ENCODE data around the gene KANSL3.

The KANSL3 gene

GRCh38 chr2:96608469-96609455 lies 29.4 kb downstream of the KANSL3 start:
- Mint-ChIP-seq H3K9me3 (no peaks in the 10 kb centered on the region), H3K36me3 (peaks cover 68 to 77% of the 10 kb centered on the region in 2 donors), H3K27ac (peak overlapping the region; percentile 27), H3K4me1 (peaks cover 3 to 11% of the 10 kb centered on the region in 2 donors), H3K4me3 (no peak overlapping the region), H3K27me3 (no peaks in the 10 kb centered on the region)
- ATAC-seq (replicated peaks) (no peak), DNase-seq (no peak)

- peaks cover 59 to 73% of the 10 kb centered on the region in 2 donors for H3K36me3 Mint-ChIP-seq
- peaks cover 6 to 19% of the 10 kb centered on the region in 2 donors for H3K4me1 Mint-ChIP-seq
- H3K9me3 Mint-ChIP-seq = no peaks in the 10 kb centered on the region
- no peak overlapping the region for H3K27ac Mint-ChIP-seq
- ATAC-seq (replicated peaks) (peak; percentile 29 to 31), DNase-seq (no peak)
- H3K27me3 Mint-ChIP-seq = no peaks in the 10 kb centered on the region
- no peak overlapping the region for H3K4me3 Mint-ChIP-seq
Measured at GRCh38 chr2:96604104-96604503, 34.0 kb downstream of the KANSL3 start.

- H3K9me3 Mint-ChIP-seq = no peaks in the 10 kb centered on the region
- no peak overlapping the region for H3K27ac Mint-ChIP-seq
- peaks cover 4 to 10% of the 10 kb centered on the region in 2 donors for H3K4me1 Mint-ChIP-seq
- H3K27me3 Mint-ChIP-seq = no peaks in the 10 kb centered on the region
- no peak for ATAC-seq (replicated peaks)
- no peak for DNase-seq
- peaks cover 52 to 71% of the 10 kb centered on the region in 2 donors for H3K36me3 Mint-ChIP-seq
- H3K4me3 Mint-ChIP-seq = no peak overlapping the region
Measured at GRCh38 chr2:96602330-96602823, 35.7 kb downstream of the KANSL3 start.

- Mint-ChIP-seq H3K27ac (peak overlapping the region; percentile 72), H3K27me3 (no peaks in the 10 kb centered on the region), H3K4me1 (peaks cover 4 to 10% of the 10 kb centered on the region in 2 donors), H3K36me3 (peaks cover 51 to 65% of the 10 kb centered on the region in 2 donors), H3K4me3 (no peak overlapping the region), H3K9me3 (no peaks in the 10 kb centered on the region)
- ATAC-seq (replicated peaks) = peak; percentile 50 to 54
- no peak for DNase-seq
Measured at GRCh38 chr2:96601382-96602292, 36.5 kb downstream of the KANSL3 start.

GRCh38 chr2:96599941-96600340 lies 38.2 kb downstream of the KANSL3 start:
- Mint-ChIP-seq H3K9me3 (no peaks in the 10 kb centered on the region), H3K4me1 (peaks cover 4 to 10% of the 10 kb centered on the region in 2 donors), H3K4me3 (no peak overlapping the region), H3K27ac (no peak overlapping the region), H3K27me3 (no peaks in the 10 kb centered on the region), H3K36me3 (peaks cover 37 to 57% of the 10 kb centered on the region in 2 donors)
- DNase-seq = no peak
- ATAC-seq (replicated peaks) = no peak

- peaks cover 1 to 3% of the 10 kb centered on the region in 2 donors for H3K4me1 Mint-ChIP-seq
- H3K27me3 Mint-ChIP-seq = no peaks in the 10 kb centered on the region
- no peak overlapping the region for H3K4me3 Mint-ChIP-seq
- ATAC-seq (replicated peaks) (no peak), DNase-seq (no peak)
- H3K27ac Mint-ChIP-seq = no peak overlapping the region
- no peaks in the 10 kb centered on the region for H3K9me3 Mint-ChIP-seq
- H3K36me3 Mint-ChIP-seq = peaks cover 43 to 63% of the 10 kb centered on the region in 2 donors
Measured at GRCh38 chr2:96596596-96596995, 41.5 kb downstream of the KANSL3 start.

GRCh38 chr2:96594691-96595152 lies 43.4 kb downstream of the KANSL3 start:
- no peaks in the 10 kb centered on the region for H3K27me3 Mint-ChIP-seq
- H3K9me3 Mint-ChIP-seq = no peaks in the 10 kb centered on the region
- H3K36me3 Mint-ChIP-seq = peaks cover 39 to 54% of the 10 kb centered on the region in 2 donors
- H3K27ac Mint-ChIP-seq = no peak overlapping the region
- peaks cover under 1 to 1% of the 10 kb centered on the region in 2 donors for H3K4me1 Mint-ChIP-seq
- ATAC-seq (replicated peaks) (no peak), DNase-seq (no peak)
- H3K4me3 Mint-ChIP-seq = no peak overlapping the region

- H3K36me3 Mint-ChIP-seq = peaks cover 43 to 59% of the 10 kb centered on the region in 2 donors
- no peak overlapping the region for H3K27ac Mint-ChIP-seq
- DNase-seq (no peak), ATAC-seq (replicated peaks) (no peak)
- H3K27me3 Mint-ChIP-seq = no peaks in the 10 kb centered on the region
- H3K4me1 Mint-ChIP-seq = peaks cover 3 to 5% of the 10 kb centered on the region in 2 donors
- no peaks in the 10 kb centered on the region for H3K9me3 Mint-ChIP-seq
- no peak overlapping the region for H3K4me3 Mint-ChIP-seq
Measured at GRCh38 chr2:96594282-96594681, 43.8 kb downstream of the KANSL3 start.

- Mint-ChIP-seq H3K36me3 (peaks cover 43 to 68% of the 10 kb centered on the region in 2 donors), H3K9me3 (no peaks in the 10 kb centered on the region), H3K4me3 (no peak overlapping the region), H3K4me1 (peaks cover 5 to 23% of the 10 kb centered on the region in 2 donors), H3K27ac (no peak overlapping the region), H3K27me3 (no peaks in the 10 kb centered on the region)
- DNase-seq (no peak), ATAC-seq (replicated peaks) (no peak)
Measured at GRCh38 chr2:96591494-96591893, 46.6 kb downstream of the KANSL3 start.

- H3K27ac Mint-ChIP-seq = no peak overlapping the region
- H3K4me3 Mint-ChIP-seq = no peak overlapping the region
- H3K4me1 Mint-ChIP-seq = peaks cover 5 to 23% of the 10 kb centered on the region in 2 donors
- no peaks in the 10 kb centered on the region for H3K9me3 Mint-ChIP-seq
- no peak for DNase-seq
- peaks cover 43 to 70% of the 10 kb centered on the region in 2 donors for H3K36me3 Mint-ChIP-seq
- ATAC-seq (replicated peaks) = no peak
- H3K27me3 Mint-ChIP-seq = no peaks in the 10 kb centered on the region
Measured at GRCh38 chr2:96591054-96591453, 47.1 kb downstream of the KANSL3 start.

GRCh38 chr2:96587843-96588242 lies 50.3 kb downstream of the KANSL3 start:
- no peaks in the 10 kb centered on the region for H3K9me3 Mint-ChIP-seq
- peak overlapping the region; percentile 57 for H3K27ac Mint-ChIP-seq
- DNase-seq (no peak), ATAC-seq (replicated peaks) (no peak)
- H3K27me3 Mint-ChIP-seq = no peaks in the 10 kb centered on the region
- peaks cover 41 to 64% of the 10 kb centered on the region in 2 donors for H3K36me3 Mint-ChIP-seq
- H3K4me1 Mint-ChIP-seq = peaks cover 5 to 23% of the 10 kb centered on the region in 2 donors
- no peak overlapping the region for H3K4me3 Mint-ChIP-seq

- no peak for DNase-seq
- no peak for ATAC-seq (replicated peaks)
- Mint-ChIP-seq H3K9me3 (no peaks in the 10 kb centered on the region), H3K27me3 (no peaks in the 10 kb centered on the region), H3K4me1 (peaks cover 3 to 17% of the 10 kb centered on the region in 2 donors), H3K4me3 (no peak overlapping the region), H3K36me3 (peaks cover 24 to 39% of the 10 kb centered on the region in 2 donors), H3K27ac (no peak overlapping the region)
Measured at GRCh38 chr2:96584017-96584416, 54.1 kb downstream of the KANSL3 start.

GRCh38 chr2:96580771-96581170 lies 57.3 kb downstream of the KANSL3 start:
- DNase-seq = no peak
- no peak overlapping the region for H3K4me3 Mint-ChIP-seq

GRCh38 chr2:96579422-96579821 lies 58.7 kb downstream of the KANSL3 start:
- DNase-seq = no peak
- H3K27ac Mint-ChIP-seq = no peak overlapping the region

More at GRCh38 chr2:96580771-96581170, 57.3 kb downstream of the KANSL3 start:
- Mint-ChIP-seq H3K27me3 (no peaks in the 10 kb centered on the region), H3K4me1 (no peaks in the 10 kb centered on the region), H3K27ac (no peak overlapping the region), H3K36me3 (peaks cover 12 to 20% of the 10 kb centered on the region in 2 donors), H3K9me3 (no peaks in the 10 kb centered on the region)
- peak in 1 of 2 donors; percentile 52 for ATAC-seq (replicated peaks)

More at GRCh38 chr2:96579422-96579821, 58.7 kb downstream of the KANSL3 start:
- Mint-ChIP-seq H3K27me3 (no peaks in the 10 kb centered on the region), H3K36me3 (peaks cover 9 to 13% of the 10 kb centered on the region in 2 donors), H3K9me3 (no peaks in the 10 kb centered on the region), H3K4me1 (no peaks in the 10 kb centered on the region), H3K4me3 (no peak overlapping the region)
- no peak for ATAC-seq (replicated peaks)

Measured in stimulated activated naive B cell treated with anti-CD40 and anti-IgM and Interleukin-4, amounts not matched to agents 10 μg/mL and 1 μg/mL and 100 μg/mL, for 72 hours (primary cell).